Heart left ventricle (tissue), 16 donors: ENCODE results near the gene TMEM132A. TPM values are rescaled to one million over a fixed set of nuclear protein-coding genes. Genes with fewer than 3 reads are reported as not detected.

Source experiments
- ATAC-seq, 4 donors: fragments of 200-7000 bp; cut with Tn5 transposase; one replicate each; pipeline ENCODE4 v1.9.1; 2020 to 2022; ENCODE audit warnings: moderate library complexity in 4 of 4, mild to moderate bottlenecking in 3 of 4, moderate number of reproducible peaks in 1 of 4
- DNase-seq, 5 donors: peaks; one replicate each; pipeline ENCODE4 v3.0.0-alpha.2; 2020
- H3K27ac ChIP-seq, 12 donors: fragments of 200-600 bp; sonication (generic) in 4 of 12; one replicate each; pipeline versions ENCODE4 v1.5.0 to v1.8.0; 2016 to 2022; ENCODE audit warnings: mild to moderate bottlenecking in 2 of 12
- H3K27me3 ChIP-seq, 9 donors: fragments of 200-600 bp; sonication (generic) in 2 of 9; one replicate each; pipeline versions ENCODE4 v1.5.1 to v1.8.0; 2016 to 2022; ENCODE audit warnings: mild to moderate bottlenecking in 3 of 9
- H3K36me3 ChIP-seq, 9 donors: fragments of 200-600 bp; sonication (generic) in 2 of 9; one replicate each; pipeline versions ENCODE4 v1.5.0 to v1.8.0; 2018 to 2022; ENCODE audit warnings: mild to moderate bottlenecking in 2 of 9
- H3K4me1 ChIP-seq, 12 donors: fragments of 200-600 bp; sonication (generic) in 4 of 12; one replicate each; pipeline versions ENCODE4 v1.5.0 to v1.8.0; 2016 to 2022; ENCODE audit warnings: mild to moderate bottlenecking in 3 of 12
- H3K4me3 ChIP-seq, 12 donors: fragments of 200-600 bp; sonication (generic) in 4 of 12; one replicate each; pipeline versions ENCODE4 v1.5.0 to v1.8.0; 2017 to 2022; ENCODE audit warnings: mild to moderate bottlenecking in 9 of 12, moderate library complexity in 4 of 12
- H3K9me3 ChIP-seq, 12 donors: fragments of 200-600 bp; sonication (generic) in 4 of 12; one replicate each; pipeline versions ENCODE4 v1.5.0 to v1.8.0; 2016 to 2022; ENCODE audit warnings: mild to moderate bottlenecking in 1 of 12
- CTCF ChIP-seq, 12 donors: fragments of 200-600 bp; sonication (generic) in 4 of 12; IDR thresholded peaks; one replicate each; pipeline versions ENCODE4 v1.5.0 to v1.8.0; 2018 to 2022; ENCODE audit warnings: antibody characterized with exemption in 12 of 12, mild to moderate bottlenecking in 5 of 12
- POLR2A ChIP-seq, 2 donors: fragments of 450-650 bp; IDR thresholded peaks; one replicate each; pipeline ENCODE4 v1.6.1; 2017; ENCODE audit warnings: antibody characterized with exemption in 2 of 2, mild to moderate bottlenecking in 2 of 2, moderate library complexity in 2 of 2
- WGBS, 4 donors: extraction: QIAGEN DNeasy Blood & Tissue Kit in 2 of 4; methylation state at CpG; one replicate each; pipeline versions ENCODE4 v1.1.5 to v1.1.7; 2013 to 2018; 5-methylcytosine and 5-hydroxymethylcytosine counted together
- intact Hi-C, 10 donors: fragments of 100-400 bp; cut with DNase I; formaldehyde crosslinking; loops; one replicate each; pipeline versions ENCODE4 v1.11.1 to v1.14.2; 2022
- polyA plus RNA-seq, 2 donors: library from polyadenylated mRNA; stranded (reverse); fragments of 200-250 nt; gene quantifications; one replicate each; pipeline ENCODE4 v1.2.3, GENCODE V29; 2013
- total RNA-seq, 9 donors: library from RNA; depleted of rRNA in 2 of 9; stranded (reverse); fragments of >200 nt in 2 of 9; fragmentation: NEBNext Ultra II Directional in 3 of 9; extraction: Animal tissue kit (Norgen Biotek cat#: 25700) in 3 of 9; gene quantifications; one replicate each; pipeline versions ENCODE4 v1.1.0 to v1.2.4, GENCODE V29; 2016 to 2023
- donor health status: ischemic (EF 13 %, LVEDD 7.1; RV severe dilation, severe dysfunction).
- donor health status: healthy with polysubstance abuse.
- donor health status: DM: no; HTN: yes; CAD: no.
- donor health status: DM: no; HTN: no; CAD: no.
- donor health status: ischemic (EF 25% LVEDD 6.9; RV normal size, moderate dysfunction).
- donor health status: ischemic (EF 25% LVEDD 5.7; RV mildly dilated, moderate dysfunction).
- donor health status: healthy.
- donor health status: DM: yes; HTN: yes; CAD: no.
- donor health status: ischemic (EF 35%, LVEDD 5.7; RV mildly dilated, moderate dysfunction).
- donor health status: nonischemic (EF 11% LVEDD 7.7; RV severe dilation, severe dysfunction).
- donor health status: DM: yes; HTN: yes; CAD: no.
- donor health status: PGD.
- donor health status: ischemic (EF 29% LVEDD 5.4; RV normal size, mild dysfunction).
- donor health status: nonischemic (EF 23%, LVEDD 6.1; RV moderate dilation, normal function).

The TMEM132A gene
- total and polyA plus RNA-seq, 11 donors = 3.1 to 16.1 (median 8.5) TPM

- peaks cover 5 to 44% (median 29%) of the 10 kb centered on the region in 12 donors for H3K4me1 ChIP-seq
- intact Hi-C loops = loop anchor here in 1 of 10 donors (5.0 kb wide), 1 partner anchor 204 kb away; no protein-coding TSS in a partner anchor
These were observed 1.4 kb upstream of the TMEM132A start for GRCh38 chr11:60922906-60923305.

GRCh38 chr11:60923326-60923725 is 934 bp upstream of the TMEM132A start:
- Histone ChIP-seq H3K9me3 (no peaks in the 10 kb centered on the region), H3K36me3 (peaks cover 2 to 40% (median 35%) of the 10 kb centered on the region in 9 donors), H3K27ac (no peak overlapping the region), H3K27me3 (peaks cover 0 to 35% (median 0%) of the 10 kb centered on the region in 9 donors), H3K4me1 (peaks cover 5 to 40% (median 26%) of the 10 kb centered on the region in 12 donors), H3K4me3 (no peak overlapping the region)
- WGBS, 4 donors = 79 to 84% (median 81%) methylated on average over 5 of the region's 5 CpGs
- intact Hi-C loops = loop anchor here in 1 of 10 donors (5.0 kb wide), 1 partner anchor 204 kb away; no protein-coding TSS in a partner anchor
- no peak for TF ChIP-seq CTCF (IDR thresholded peaks at IDR 0.05)
- TF ChIP-seq POLR2A (IDR thresholded peaks at IDR 0.05) = no peak
- DNase-seq (no peak), ATAC-seq (no peak)

More at GRCh38 chr11:60922906-60923305, 1.4 kb upstream of the TMEM132A start:
- WGBS, 4 donors = 84 to 88% (median 86%) methylated on average over 6 of the region's 6 CpGs
- Histone ChIP-seq H3K36me3 (peaks cover 2 to 40% (median 35%) of the 10 kb centered on the region in 9 donors), H3K9me3 (no peaks in the 10 kb centered on the region), H3K4me3 (no peak overlapping the region), H3K27ac (no peak overlapping the region), H3K27me3 (peaks cover 0 to 35% (median 0%) of the 10 kb centered on the region in 9 donors)
- TF ChIP-seq POLR2A (IDR thresholded peaks at IDR 0.05) = no peak
- no peak for TF ChIP-seq CTCF (IDR thresholded peaks at IDR 0.05)
- DNase-seq = no peak
- no peak for ATAC-seq

GRCh38 chr11:60923800-60924109 is 505 bp upstream of the TMEM132A start:
- ATAC-seq = peak in 2 of 4 donors; percentile 9 to 16
- DNase-seq = no peak
- intact Hi-C loops = loop anchor here in 1 of 10 donors (5.0 kb wide), 1 partner anchor 204 kb away; no protein-coding TSS in a partner anchor
- Histone ChIP-seq H3K4me1 (peaks cover under 1 to 35% (median 22%) of the 10 kb centered on the region in 12 donors), H3K27me3 (peaks cover 0 to 35% (median 0%) of the 10 kb centered on the region in 9 donors), H3K4me3 (peak overlapping the region in 9 of 12 donors; percentile 63 to 88 (median 77)), H3K9me3 (no peaks in the 10 kb centered on the region), H3K36me3 (peaks cover 2 to 40% (median 35%) of the 10 kb centered on the region in 9 donors), H3K27ac (peak overlapping the region in 1 of 12 donors; percentile 63)
- no peak for TF ChIP-seq POLR2A (IDR thresholded peaks at IDR 0.05)
- no peak for TF ChIP-seq CTCF (IDR thresholded peaks at IDR 0.05)
- 44 to 56% (median 51%) methylated on average over 4 to 6 of the region's 6 CpGs for WGBS, 4 donors

GRCh38 chr11:60924906-60925853 is 920 bp downstream of the TMEM132A start:
- peaks cover 2 to 32% (median 30%) of the 10 kb centered on the region in 9 donors for H3K36me3 ChIP-seq
- peaks cover 0 to 35% (median 0%) of the 10 kb centered on the region in 9 donors for H3K27me3 ChIP-seq
- no peak for TF ChIP-seq CTCF (IDR thresholded peaks at IDR 0.05)
- no peak for TF ChIP-seq POLR2A (IDR thresholded peaks at IDR 0.05)
- H3K9me3 ChIP-seq = no peaks in the 10 kb centered on the region
- WGBS, 4 donors = 5 to 14% (median 6%) methylated on average over 19 to 35 of the region's 35 CpGs
- DNase-seq (no peak), ATAC-seq (no peak)
- intact Hi-C loops = loop anchor here in 1 of 10 donors (5.0 kb wide), 1 partner anchor 202 kb away; no protein-coding TSS in a partner anchor
- peak overlapping the region in 5 of 12 donors; percentile 43 to 63 (median 47) for H3K27ac ChIP-seq
- peak overlapping the region; percentile 34 to 88 (median 70) for H3K4me3 ChIP-seq
- peaks cover 0 to 24% (median 12%) of the 10 kb centered on the region in 12 donors for H3K4me1 ChIP-seq
